HFFc6 (cell line): ENCODE results near the gene FMOD. TPM values are rescaled to one million over a fixed set of nuclear protein-coding genes. Genes with fewer than 3 reads are reported as not detected.

Experiments used
- DNase-seq: peaks from one replicate; pipeline ENCODE4 v3.0.0-alpha.2; 2018
- H3K27ac Mint-ChIP-seq: 2 replicates; pipeline ENCODE4 v1.8.0; 2020; ENCODE audit warnings: mild to moderate bottlenecking, mixed read lengths
- H3K27me3 Mint-ChIP-seq: 2 replicates; pipeline ENCODE4 v1.8.0; 2021; ENCODE audit warnings: mild to moderate bottlenecking, moderate library complexity, mixed read lengths; ENCODE audit not compliant: insufficient read depth
- H3K36me3 Mint-ChIP-seq: 2 replicates; pipeline ENCODE4 v1.8.0; 2021; ENCODE audit warnings: low read depth, mixed read lengths
- H3K4me1 Mint-ChIP-seq: 2 replicates; pipeline ENCODE4 v1.8.0; 2020; ENCODE audit warnings: low read depth, mixed read lengths
- H3K4me3 Mint-ChIP-seq: 2 replicates; pipeline ENCODE4 v1.8.0; 2020; ENCODE audit warnings: mild to moderate bottlenecking, moderate library complexity, mixed read lengths
- H3K9me3 Mint-ChIP-seq: 2 replicates; pipeline ENCODE4 v1.8.0; 2020; ENCODE audit warnings: mild to moderate bottlenecking, mixed read lengths
- total RNA-seq, 6 experiments: library from RNA; stranded (reverse); fragmentation: NEBNext Ultra II Directional; extraction: Animal tissue kit (Norgen Biotek cat#: 25700); gene quantifications; 2 replicates in 1 of 6; 3 replicates in 5 of 6; pipeline ENCODE4 v1.2.3, GENCODE V29; 2021
- TF ChIP-seq, protein P1 (sequence below): fragments of 200-600 bp; sonication (generic); IDR thresholded peaks from 2 replicates; pipeline ENCODE4 v1.5.0; 2021; ENCODE audit warnings: antibody characterized with exemption, mild to moderate bottlenecking

The FMOD gene
- total RNA-seq, 6 experiments from 2014 or later: 0.19 to 0.66 (median 0.34) TPM

- Mint-ChIP-seq H3K27ac (no peak overlapping the region), H3K4me1 (peaks cover 15% of the 10 kb centered on the region), H3K9me3 (no peaks in the 10 kb centered on the region), H3K4me3 (no peak overlapping the region), H3K27me3 (peaks cover 28% of the 10 kb centered on the region), H3K36me3 (no peaks in the 10 kb centered on the region)
- TF ChIP-seq, protein P1, sequence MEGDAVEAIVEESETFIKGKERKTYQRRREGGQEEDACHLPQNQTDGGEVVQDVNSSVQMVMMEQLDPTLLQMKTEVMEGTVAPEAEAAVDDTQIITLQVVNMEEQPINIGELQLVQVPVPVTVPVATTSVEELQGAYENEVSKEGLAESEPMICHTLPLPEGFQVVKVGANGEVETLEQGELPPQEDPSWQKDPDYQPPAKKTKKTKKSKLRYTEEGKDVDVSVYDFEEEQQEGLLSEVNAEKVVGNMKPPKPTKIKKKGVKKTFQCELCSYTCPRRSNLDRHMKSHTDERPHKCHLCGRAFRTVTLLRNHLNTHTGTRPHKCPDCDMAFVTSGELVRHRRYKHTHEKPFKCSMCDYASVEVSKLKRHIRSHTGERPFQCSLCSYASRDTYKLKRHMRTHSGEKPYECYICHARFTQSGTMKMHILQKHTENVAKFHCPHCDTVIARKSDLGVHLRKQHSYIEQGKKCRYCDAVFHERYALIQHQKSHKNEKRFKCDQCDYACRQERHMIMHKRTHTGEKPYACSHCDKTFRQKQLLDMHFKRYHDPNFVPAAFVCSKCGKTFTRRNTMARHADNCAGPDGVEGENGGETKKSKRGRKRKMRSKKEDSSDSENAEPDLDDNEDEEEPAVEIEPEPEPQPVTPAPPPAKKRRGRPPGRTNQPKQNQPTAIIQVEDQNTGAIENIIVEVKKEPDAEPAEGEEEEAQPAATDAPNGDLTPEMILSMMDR: no peak
- no peak for DNase-seq
These were observed 16.1 kb upstream of the FMOD start for GRCh38 chr1:203367057-203367456.

DNA sequence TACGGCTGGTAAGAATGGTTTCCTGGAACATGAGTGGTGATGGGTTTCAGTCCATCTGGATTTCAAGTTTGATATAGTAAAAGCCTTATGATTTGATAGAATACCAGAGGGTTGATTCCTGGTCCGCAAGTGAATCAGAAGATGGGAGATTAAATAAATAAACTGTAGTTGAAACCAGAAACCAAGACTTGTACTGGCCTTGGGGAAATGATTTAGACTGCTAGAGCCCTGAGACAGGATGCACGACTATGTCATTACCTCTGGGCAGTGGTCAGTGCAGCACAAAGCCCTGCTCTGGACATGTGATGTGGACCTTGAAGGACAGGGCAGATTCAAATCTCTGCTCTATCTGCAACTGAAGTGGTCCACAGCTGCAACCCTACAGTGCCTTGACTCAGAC lies 15.6 kb upstream of the FMOD start:
- Mint-ChIP-seq H3K27ac (no peak overlapping the region), H3K9me3 (no peaks in the 10 kb centered on the region), H3K27me3 (peaks cover 29% of the 10 kb centered on the region), H3K4me3 (no peak overlapping the region), H3K4me1 (peaks cover 21% of the 10 kb centered on the region), H3K36me3 (no peaks in the 10 kb centered on the region)
- TF ChIP-seq, protein P1: no peak
- no peak for DNase-seq

DNA sequence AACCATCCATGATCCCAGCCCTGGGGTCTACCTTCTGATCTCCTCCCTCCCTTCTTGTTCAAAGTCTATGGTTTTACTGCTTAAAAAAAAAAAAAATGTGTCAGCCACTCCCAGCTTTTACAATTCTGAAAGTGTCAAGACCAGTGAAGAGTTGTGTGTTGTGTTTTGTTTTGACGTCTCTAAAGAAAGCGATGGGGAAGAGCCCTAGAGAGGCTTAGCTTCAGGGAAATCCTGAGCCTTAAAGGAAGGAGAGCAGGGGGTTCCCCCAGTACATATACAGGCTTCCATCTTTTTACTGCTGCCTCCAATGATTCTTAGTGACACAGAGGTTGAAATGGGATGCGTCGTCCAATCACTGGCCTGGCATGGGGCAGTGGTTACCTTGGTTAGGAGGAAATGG lies 13.9 kb upstream of the FMOD start:
- H3K27me3 Mint-ChIP-seq: peaks cover 39% of the 10 kb centered on the region

DNA sequence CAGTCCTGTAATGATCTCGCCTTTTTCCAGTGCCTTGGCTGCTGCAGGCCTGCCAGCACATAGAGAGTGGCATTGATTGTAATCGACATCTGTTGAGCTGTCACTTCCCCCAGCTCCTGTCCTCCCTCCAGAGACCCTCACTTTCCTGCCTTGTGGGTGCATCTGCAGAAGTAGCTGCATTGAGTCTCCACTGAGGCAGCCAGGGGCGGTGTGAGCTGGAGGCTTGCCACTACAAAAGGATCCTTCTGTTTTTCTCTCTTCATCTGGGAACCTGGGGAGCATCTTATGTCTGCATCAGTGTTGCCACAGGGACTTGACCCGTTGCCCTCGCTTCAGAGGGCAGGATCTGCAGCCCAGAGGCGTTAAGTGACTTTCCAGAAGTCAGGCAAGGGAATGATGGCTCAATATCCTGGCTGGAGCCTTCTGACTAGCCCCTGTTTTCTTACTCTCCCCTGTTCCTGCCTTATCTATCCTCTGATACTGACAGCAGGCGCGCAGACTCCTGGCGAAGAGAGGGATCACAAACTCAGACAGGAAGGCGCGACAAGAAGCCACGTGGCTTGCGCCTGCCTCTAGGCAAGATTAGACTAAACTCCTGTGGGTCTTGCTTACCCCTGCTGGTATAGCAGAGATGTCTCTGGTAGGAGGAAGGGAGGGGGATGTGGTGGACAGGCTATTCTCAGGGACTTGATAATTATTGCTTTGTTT lies 13.3 kb upstream of the FMOD start:
- no peak overlapping the region for H3K4me3 Mint-ChIP-seq
- peaks cover 43% of the 10 kb centered on the region for H3K27me3 Mint-ChIP-seq
- H3K4me1 Mint-ChIP-seq: peaks cover 19% of the 10 kb centered on the region
- DNase-seq: no peak
- no peaks in the 10 kb centered on the region for H3K9me3 Mint-ChIP-seq
- TF ChIP-seq, protein P1: no peak
- H3K36me3 Mint-ChIP-seq: no peaks in the 10 kb centered on the region
- H3K27ac Mint-ChIP-seq: no peak overlapping the region

More for the DNA sequence above, 13.9 kb upstream of the FMOD start:
- TF ChIP-seq, protein P1: no peak
- Mint-ChIP-seq H3K4me3 (no peak overlapping the region), H3K36me3 (no peaks in the 10 kb centered on the region), H3K4me1 (peaks cover 22% of the 10 kb centered on the region), H3K9me3 (no peaks in the 10 kb centered on the region), H3K27ac (no peak overlapping the region)
- no peak for DNase-seq

DNA sequence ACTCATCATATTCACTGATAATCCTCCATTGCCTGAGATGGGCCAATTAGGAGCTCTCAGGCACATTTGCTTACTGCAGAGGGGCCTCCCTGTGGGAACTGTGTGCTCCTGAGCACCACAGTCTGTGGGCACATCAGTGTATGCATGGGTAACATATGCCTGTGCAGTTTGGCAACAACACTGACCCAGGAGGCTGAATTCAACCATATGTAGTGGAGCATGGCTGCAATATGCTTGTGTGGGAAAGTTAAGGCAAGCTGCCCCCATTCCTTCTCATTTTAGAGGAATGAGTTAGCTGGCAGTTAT lies 11.8 kb upstream of the FMOD start:
- no peaks in the 10 kb centered on the region for H3K9me3 Mint-ChIP-seq
- DNase-seq: no peak
- peaks cover 48% of the 10 kb centered on the region for H3K27me3 Mint-ChIP-seq
- no peak overlapping the region for H3K4me3 Mint-ChIP-seq
- H3K4me1 Mint-ChIP-seq: peaks cover 13% of the 10 kb centered on the region; the same call in 1 of the 2 replicates
- no peak overlapping the region for H3K27ac Mint-ChIP-seq
- TF ChIP-seq, protein P1: no peak
- no peaks in the 10 kb centered on the region for H3K36me3 Mint-ChIP-seq
